GM21528 (cell line): ENCODE results near the gene MROH9.
A peak's percentile ranks its signal among the peaks of the same experiment; 100 is the strongest.

Source experiments
- ATAC-seq: cut with Tn5 transposase; IDR thresholded peaks from one replicate; pipeline ENCODE4 v1.9.1; 2021; ENCODE audit warnings: mild to moderate bottlenecking, moderate library complexity; ENCODE audit not compliant: unreplicated experiment, low FRiP score

The MROH9 gene

DNA sequence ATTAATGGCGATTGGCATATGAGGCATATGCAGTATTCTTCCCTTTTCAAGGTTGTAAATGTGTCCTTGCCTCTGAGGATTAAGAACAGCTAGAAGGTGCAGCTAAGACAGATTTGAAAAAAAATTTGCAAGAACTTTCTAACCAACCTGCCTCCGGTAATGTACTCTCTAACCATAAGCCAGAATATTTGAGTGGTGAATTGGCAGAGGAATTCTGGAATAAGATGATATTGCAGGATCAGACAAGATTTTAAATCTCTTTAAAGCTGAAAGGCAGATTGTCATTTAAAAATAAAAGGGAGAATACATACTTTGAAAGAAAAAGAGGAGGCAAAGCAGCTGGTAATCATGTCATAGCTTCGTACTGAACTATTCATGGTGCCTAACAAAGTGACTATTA lies 29.2 kb downstream of the MROH9 start:
- ATAC-seq, result no peak

DNA sequence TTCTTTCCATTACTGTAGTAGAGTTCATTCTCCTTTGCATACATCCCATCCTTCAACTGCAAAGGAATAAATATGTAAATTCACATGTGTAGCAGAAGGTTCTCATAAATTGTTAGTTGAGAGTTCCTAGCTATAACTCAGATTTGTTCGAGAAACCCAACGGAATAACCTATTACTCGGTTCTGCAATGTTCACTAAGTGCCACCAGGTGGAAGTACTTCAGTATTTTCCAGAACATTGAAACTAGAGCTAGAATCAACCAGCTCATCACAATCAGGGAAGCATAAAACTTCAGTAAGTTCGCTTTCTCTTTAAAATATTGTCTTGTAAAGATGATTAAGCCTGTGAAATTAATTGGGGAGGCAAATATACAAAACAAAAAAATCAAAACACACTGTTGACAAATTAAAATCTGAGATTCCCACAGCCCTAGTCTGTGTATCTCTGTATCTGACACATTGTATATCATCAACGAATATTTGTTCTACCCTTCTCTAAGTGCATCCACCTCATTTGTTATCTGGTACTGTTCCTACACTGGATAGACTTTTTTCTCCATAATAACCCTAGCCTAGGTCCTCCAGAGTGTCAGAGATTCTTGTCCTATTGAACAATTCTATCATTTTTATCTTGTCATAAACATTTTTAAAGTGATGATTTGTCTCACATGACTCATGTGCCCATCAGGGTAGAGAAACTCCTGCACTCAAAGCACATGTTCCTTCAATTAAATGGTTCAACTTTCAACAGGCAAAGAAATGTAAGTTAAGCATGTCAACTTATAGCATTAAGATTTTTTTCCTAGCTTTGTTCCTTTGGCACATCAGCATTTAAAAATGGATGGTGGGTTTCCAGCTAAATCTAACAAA lies 31.9 kb downstream of the MROH9 start:
- peak; percentile 61 for ATAC-seq

DNA sequence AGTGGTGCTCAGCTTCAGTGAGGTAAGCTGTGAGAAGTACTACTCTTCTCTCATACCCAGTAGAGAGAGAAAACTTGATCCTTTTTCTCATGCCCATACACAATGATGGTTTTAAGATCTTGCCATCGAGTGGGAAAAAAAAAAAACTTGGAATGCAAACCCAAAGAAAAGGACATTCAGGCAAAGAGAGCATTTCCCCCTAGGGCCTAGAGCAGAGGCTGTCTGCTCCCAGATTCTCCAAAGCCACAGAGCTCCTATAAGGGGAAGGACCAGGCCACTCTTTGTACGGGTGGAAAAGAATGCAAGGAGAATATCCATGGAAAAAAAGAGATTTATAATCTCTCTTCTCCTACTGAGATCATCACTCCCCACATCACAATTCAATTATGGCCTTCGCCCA lies 34.9 kb downstream of the MROH9 start:
- no peak for ATAC-seq

DNA sequence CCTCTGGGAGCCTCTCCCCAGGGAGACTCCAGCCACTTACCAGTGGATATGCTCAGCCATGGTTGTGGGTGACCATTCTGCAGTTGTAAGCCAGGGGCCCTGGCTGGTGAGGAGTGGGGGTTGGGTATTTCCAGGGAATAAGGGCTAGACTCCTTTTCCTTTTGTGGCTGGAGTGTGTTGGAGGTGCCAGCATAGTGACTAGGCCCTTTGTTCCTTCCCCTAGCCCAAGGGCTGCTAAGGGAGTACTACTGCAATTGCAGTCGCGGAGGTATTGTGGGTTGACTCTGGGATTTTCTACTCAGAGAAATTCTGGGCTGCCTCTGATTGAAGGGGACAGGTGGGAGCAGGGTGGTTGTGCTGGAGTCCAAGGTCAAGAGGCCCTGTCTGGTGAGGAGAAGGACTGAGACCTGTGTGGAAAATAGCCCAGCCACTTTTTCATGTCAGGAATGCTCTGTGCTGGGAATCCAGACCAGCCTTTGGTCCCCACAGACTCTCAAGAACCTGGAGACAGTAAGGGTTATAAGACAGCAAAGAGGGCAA lies 43.1 kb downstream of the MROH9 start:
- no peak for ATAC-seq

DNA sequence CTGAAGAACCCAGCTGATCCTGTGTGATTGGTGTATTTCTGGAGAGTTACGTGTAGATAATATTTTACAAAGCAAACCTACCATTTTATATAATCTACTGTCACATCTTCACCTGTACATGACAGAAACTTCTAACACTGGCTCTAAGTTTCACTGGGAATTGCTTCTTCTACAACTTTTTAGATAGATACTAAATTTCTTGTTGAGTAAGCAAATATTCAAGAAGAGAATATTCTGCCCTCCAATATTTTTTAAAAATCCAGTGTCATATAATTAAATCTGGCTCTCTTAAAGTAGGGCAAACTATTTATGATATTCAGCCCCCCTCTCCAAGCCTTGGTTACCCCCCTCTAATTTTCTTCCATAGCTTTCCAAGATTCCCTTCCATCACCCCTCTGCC lies 50.1 kb downstream of the MROH9 start:
- ATAC-seq, result no peak

DNA sequence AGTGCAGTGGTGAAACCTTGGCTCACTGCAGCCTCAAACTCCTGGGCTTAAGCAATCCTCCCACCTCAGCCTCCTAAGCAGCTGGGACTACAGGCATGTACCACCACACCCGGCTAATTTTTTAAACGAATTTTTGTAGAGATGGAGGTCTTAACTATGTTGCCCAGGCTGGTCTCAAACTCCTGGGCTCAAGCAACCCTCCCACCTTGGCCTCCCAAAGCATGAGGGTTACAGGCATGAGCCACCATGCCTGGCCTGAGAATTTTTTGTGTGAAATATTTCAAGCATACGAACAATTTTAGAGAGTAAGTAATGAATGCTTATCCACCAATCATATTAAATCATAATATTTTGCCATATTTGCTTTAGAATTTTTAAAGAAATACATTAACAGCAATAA lies 51.6 kb downstream of the MROH9 start:
- no peak for ATAC-seq

DNA sequence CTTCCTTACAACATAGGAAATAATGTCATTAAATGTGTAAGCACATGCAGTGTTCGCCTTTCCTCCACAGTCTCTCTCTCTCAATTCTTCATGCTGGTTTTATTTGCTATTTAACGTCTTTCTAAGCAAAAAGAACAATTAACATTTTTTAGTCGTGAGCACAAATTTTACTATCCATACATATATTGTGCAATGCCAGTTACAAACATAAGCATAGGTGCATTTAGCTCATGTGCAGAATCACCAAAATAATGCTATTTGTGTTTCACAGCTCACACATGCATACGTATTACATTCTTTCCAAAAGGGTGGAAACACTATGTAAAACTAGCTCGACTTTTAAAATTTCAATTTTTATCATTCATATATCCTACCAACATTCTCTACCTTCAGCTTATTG lies 52.1 kb downstream of the MROH9 start:
- ATAC-seq, result no peak

DNA sequence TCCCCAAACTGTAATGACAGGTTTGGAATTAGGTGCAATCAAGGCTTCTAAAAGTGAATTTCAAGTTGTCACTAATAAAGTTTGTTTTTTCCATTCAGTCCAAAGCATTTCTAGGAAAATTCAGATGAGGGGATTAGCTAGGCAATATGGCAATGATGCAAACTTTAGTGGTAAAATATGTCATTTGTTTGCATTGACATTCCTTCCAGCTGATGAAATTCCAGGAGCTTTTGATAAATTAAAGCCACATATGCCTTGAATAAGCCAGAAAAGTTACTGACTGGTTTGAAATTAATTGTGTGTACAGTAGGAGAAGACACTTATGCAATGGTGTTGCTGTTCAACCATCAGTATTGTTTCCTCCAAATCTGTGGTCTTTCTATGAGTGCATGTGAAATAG lies 57.8 kb downstream of the MROH9 start:
- ATAC-seq, result no peak

DNA sequence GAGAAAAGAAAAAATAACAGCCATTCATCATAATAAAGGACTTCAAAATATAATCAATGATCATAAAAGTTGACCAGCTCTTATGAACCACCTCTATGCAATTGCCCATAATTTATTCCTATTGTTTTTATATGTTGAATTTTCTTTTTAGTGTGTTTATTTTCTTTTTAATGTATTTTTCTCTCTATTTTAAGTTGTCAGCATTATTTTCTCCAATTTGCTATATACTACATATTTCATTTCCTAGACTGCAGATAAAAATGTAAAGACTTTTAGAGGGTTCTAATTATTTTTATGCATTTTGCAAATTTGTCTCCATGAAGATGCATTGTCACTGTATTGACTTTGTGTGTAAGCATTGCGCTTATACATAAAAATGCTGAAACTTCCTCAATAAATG lies 58.4 kb downstream of the MROH9 start:
- no peak for ATAC-seq

DNA sequence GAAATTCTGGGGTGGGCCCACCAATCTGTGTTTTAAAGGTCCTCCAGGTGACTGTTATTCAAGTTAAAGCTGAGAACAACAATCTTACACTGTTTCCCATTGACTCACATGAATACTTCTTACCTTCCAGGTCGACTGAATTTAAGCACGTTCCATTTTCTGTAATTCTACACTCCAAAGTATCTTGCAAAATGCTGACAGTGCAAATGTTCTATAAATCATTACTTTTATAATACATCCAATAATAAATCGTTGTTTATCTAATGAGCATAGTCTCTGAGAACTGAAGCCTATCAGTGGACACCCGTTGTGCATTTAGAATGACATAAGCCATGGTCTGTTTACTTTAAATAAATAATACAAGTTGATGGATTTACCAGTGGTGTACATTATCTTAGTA lies 79.5 kb downstream of the MROH9 start:
- ATAC-seq, result no peak

DNA sequence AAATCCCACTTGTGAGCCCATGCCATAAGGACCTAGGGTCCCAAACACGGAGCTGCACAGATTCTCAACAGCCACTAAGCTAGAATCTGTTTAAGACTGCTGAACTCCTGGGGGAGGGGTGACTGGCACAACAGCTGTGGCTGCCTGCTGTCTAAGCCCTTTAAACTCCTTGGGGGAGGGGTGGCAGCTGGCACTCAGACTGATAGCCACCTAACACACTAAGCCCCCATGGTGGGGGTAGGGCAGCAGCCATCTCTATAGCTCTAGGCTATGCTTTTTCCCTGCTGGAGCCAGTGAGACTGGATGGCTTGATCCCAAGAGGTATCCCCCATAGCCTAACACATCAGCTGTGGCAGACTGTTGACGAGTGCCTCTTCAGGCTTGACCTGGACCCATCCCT lies 82.1 kb downstream of the MROH9 start:
- ATAC-seq, result no peak

DNA sequence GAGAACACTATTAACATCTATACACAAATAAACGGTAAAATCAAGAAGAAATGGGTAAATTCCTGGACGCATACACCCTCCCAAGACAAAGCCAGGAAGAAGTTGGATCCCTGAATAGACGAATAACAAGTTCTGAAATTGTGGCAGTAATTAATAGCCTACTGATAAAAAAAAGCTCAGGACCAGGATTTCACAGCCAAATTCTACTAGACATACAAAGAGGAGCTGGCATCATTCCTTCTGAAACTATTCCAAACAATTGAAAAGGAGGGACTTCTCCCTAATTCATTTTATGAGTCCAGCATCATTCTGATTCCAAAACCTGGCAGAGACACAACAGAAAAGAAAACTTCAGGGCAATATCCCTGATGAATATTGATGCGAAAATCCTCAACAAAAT lies 84.6 kb downstream of the MROH9 start:
- no peak for ATAC-seq

DNA sequence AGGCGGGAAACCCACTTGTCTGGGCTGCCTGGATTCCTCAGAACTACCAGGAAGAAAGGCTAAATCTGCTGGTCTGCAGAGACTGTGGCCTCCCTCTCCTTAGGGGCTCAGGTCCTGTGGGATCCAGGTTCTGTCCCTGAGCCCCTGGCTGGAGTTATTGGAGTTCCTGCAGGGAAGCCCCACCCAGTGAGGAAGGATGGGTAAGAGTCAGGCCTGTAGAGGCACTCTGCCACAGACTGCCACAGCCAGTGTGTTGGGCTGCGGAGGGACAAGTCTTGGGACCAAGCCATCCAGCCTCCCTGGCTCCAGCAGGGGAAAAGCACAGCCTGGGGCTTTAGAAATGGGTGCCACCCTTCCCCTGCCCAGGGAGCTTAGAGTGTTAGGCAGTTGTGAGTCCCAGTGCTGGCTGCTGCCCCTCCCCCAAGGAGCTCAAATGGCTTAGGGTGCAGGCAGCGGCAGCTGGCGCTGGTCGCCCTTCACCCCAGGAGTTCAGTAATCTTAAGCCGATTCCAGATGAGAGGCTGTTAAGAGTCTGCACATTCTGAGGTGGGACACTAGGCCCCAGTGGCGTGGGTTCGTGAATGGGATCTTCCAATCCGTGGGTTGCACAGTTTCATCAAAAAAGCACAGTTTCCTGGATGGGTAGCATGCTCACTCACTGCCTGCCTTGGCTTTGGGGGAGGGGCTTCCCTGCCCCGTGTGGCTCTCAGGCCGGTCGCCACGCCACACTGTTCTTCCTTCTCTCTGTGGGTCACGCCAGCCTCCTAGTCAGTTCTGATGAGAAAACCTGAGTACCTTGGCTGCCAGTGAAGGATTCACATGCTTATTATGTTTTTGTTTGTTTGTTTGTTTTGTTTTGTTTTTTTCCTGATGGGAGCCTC lies 97.7 kb downstream of the MROH9 start:
- ATAC-seq, result no peak

DNA sequence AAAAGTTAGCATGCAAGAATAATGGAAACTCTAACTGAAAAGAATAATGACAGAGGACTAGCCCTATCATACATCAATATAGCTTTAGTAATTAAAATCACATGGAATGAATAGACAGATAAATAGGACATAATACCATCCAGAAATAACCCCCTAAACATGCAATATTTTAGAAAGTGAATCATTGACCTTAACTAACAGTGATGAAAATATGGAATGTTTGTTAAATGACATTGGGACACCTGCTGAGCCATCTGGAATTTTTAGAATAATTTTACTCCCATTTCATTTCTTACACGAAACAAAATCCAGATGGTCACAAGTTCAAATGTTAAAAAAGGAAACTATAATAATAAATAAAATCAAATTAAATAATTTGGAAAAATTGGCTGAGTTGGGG lies 102.3 kb downstream of the MROH9 start:
- ATAC-seq, result no peak

DNA sequence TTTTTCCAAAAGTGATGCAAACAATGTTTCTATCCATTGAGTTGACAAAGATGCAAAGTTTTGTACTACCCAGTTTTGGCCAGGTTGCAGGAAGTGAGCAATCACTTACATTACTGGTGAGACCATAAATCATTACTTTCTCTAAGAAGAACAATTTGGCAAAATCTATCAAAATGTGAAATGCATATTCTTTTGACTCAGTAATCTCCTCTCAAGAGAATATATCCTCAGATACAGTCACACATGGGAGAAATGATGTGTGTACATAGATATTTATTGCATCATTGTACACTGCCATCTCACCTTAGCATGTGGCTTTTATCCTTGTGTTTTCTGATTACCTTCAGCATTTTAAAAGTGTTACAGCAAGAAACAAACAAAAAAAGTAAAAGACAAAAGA lies 103.0 kb downstream of the MROH9 start:
- ATAC-seq, result no peak

DNA sequence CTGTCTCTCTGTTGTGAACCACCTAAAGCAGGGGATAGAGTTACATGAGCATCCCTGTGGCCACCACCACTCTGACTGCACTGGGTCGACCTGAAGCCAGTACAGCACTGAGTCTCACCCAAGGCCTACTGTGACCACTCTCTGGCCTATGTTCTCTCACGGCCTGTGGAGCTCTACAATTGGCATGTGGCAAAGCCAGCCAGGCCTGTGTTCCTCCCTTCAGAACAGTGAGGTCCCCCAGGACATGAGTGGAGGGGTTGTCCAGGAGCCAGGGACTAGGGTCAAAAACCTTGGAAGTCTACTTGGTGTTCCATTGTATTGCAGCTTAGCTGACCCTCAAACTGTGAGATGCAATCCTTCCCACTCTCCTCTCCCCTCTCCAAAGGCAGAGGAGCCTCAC lies 112.7 kb downstream of the MROH9 start:
- no peak for ATAC-seq

DNA sequence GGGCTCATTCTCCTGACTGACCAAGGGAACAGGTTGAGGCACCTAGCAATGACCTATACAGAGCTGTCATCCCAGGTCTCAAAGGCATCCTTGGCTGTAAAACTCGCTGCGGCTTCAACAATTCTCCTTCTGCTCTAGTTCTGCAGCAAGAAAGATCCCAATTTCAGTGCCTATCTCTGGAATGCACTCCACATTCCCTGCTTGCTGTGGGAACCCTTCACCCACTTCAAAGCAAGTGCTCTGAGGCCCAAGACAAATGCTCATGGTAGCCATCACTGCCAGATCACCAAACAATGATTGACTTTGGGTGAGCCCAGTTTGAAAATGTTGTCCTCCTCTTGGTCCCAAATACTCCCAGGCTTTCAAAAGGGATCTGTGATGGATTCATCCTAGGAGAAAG lies 117.6 kb downstream of the MROH9 start:
- no peak for ATAC-seq

DNA sequence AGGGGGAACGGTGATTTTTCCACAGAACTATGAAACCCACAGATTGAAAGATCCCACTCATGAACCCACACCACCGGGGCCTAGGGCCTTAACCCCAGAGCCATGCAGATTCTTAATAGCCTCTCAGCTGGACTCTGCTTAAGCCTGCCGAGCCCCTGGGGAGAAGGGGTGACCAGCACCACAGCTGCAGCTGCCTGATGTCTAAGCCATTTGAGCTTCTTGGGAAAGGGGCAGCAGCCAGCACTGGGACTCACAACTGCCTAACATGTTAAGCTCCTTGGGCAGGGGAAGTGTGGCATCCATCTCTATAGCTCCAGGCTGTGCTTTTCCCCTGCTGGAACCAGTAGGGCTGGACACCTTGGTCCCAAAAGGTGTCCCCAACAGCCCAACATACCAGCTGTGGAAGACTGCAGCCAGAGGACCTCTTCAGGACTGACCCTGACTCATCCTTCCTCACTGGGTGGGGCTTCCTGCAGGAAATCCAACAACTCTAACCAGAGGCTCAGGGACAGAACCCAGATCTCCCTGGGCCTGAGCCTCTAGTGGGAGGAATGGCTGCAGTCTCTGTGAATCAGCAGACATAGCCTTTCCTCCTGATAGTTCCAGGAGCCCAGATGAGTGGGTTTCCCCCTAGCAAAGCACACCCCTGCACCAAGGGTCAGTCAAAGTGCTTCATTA lies 120.8 kb downstream of the MROH9 start:
- ATAC-seq, result no peak

DNA sequence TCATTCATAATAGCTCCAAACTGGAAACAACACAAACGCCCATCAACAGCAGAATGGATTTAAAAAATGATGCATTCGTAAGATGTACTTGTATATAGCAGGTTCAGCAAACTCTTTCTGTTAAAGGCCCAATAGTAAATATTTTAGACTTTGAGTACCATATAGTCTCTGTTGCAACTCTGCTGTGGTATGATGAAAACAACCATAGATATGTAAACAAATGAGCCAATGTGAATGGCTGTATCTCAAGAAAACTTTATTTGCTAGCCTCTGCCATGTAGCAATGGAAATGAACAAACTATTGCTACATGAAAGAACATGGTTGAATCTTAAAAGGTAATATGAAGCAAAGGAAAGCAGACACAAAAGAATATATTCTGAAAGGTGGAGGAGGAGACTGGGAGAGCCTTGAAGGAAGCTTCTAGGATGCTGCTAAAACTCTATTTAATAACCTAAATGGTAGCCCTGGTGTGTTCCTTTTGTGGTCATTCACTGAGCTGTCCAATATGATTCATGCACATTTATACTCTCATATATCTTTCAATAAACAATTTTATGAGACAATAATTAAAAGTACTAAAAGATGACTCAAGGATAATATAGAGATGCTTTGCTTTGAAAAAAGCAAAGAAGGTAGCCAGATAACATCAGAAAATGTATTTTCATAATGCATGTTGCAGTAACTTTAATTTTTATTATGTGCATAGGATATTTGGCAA lies 126.2 kb downstream of the MROH9 start:
- no peak for ATAC-seq

DNA sequence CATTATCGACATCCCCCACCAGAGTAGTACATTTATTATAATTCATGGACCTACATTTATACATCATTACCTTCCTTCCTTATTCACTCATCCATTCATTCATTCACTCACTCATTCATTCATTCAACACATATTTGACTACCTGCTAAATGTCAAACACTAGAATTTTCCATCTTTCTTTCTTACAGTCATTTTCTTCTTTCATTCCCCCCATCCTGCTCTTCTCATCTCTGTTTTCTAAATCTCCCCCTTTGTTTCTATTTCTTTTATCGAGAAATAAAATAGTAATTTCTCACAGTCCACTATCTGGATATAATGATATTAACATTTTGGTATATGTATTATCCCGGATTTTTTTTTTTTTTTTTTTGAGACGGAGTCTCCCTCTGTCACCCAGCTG lies 127.6 kb downstream of the MROH9 start:
- no peak for ATAC-seq
